Activated CD8-positive, alpha-beta memory T cell treated with anti-CD3 and anti-CD28 coated beads, Interleukin-2, amount 50 U/mL, for 24 hours (primary cell): ENCODE results near the gene GMPPB.
"Not testable (repeated sequence)": the region's sequence is repeated elsewhere in the genome, so short reads cannot be mapped to it uniquely, and the experiment has no call there.

ENCODE experiments used
- DNase-seq: peaks from one replicate; pipeline ENCODE4 v3.0.0-alpha.2; 2020; ENCODE audit errors: extremely low read depth

GMPPB gene

GRCh38 chr3:49694409-49695070, 29.2 kb downstream of the GMPPB start:
- DNase-seq, result not testable (repeated sequence)

- not testable (repeated sequence) for DNase-seq
Observed at GRCh38 chr3:49691481-49691880, 32.3 kb downstream of the GMPPB start.

- DNase-seq, result not testable (repeated sequence)
Observed at GRCh38 chr3:49690856-49691255, 32.9 kb downstream of the GMPPB start.

GRCh38 chr3:49689908-49690624, 33.7 kb downstream of the GMPPB start:
- DNase-seq, result not testable (repeated sequence)

- peak; percentile 76 for DNase-seq
Observed at GRCh38 chr3:49689046-49689907, 34.5 kb downstream of the GMPPB start, which contains the start of the genes MST1 and RNF123. MST1 (minus strand) TSS chr3:49689474; CDS start chr3:49688691, 783 bp downstream. RNF123 (plus strand) TSS chr3:49689557; CDS start chr3:49691166, 1,609 bp downstream.

- DNase-seq, result not testable (repeated sequence)
Observed at GRCh38 chr3:49688338-49689045, 35.3 kb downstream of the GMPPB start.

- not testable (repeated sequence) for DNase-seq
Observed at GRCh38 chr3:49687424-49687795, 36.3 kb downstream of the GMPPB start.

- not testable (repeated sequence) for DNase-seq
Observed at GRCh38 chr3:49686769-49687423, 36.9 kb downstream of the GMPPB start.

- not testable (repeated sequence) for DNase-seq
Observed at GRCh38 chr3:49686346-49686745, 37.4 kb downstream of the GMPPB start.

GRCh38 chr3:49685846-49686245, 37.9 kb downstream of the GMPPB start:
- DNase-seq, result not testable (repeated sequence)

- not testable (repeated sequence) for DNase-seq
Observed at GRCh38 chr3:49685103-49685502, 38.6 kb downstream of the GMPPB start.

GRCh38 chr3:49684453-49684852, 39.3 kb downstream of the GMPPB start:
- not testable (repeated sequence) for DNase-seq

GRCh38 chr3:49683162-49683561, 40.6 kb downstream of the GMPPB start:
- no peak for DNase-seq

GRCh38 chr3:49681543-49681942, 42.2 kb downstream of the GMPPB start:
- no peak for DNase-seq

GRCh38 chr3:49681232-49681522, 42.6 kb downstream of the GMPPB start:
- no peak for DNase-seq

- DNase-seq, result no peak
Observed at GRCh38 chr3:49680493-49681231, 43.1 kb downstream of the GMPPB start.

- DNase-seq, result no peak
Observed at GRCh38 chr3:49675912-49676311, 47.8 kb downstream of the GMPPB start.

- DNase-seq, result no peak
Observed at GRCh38 chr3:49674497-49674983, 49.2 kb downstream of the GMPPB start.

GRCh38 chr3:49673715-49674496, 49.8 kb downstream of the GMPPB start, which contains the start of gene APEH:
APEH (plus strand) TSS chr3:49674351; CDS start chr3:49674402, 51 bp downstream.
- DNase-seq, result peak; percentile 95
